HEK293 (cell line): ENCODE measurements around the gene EXOC3.
A peak's percentile ranks its signal among the peaks of the same experiment; 100 is the strongest.

Source experiments
- CTCF ChIA-PET: fragments of 350-600 bp; formaldehyde crosslinking; extraction: SDS; loops from one replicate; lab custom pipeline; 2021; ENCODE audit warnings: antibody characterized with exemption; lab: Yijun Ruan, JAX
- POLR2A ChIA-PET: fragments of 300-600 bp; formaldehyde crosslinking; extraction: SDS; loops from one replicate; lab custom pipeline; 2020; ENCODE audit warnings: antibody characterized with exemption, inconsistent platforms; lab: Yijun Ruan, JAX
- H3K27ac ChIP-seq: fragments of 200-500 bp; sonication (Bioruptor generic); 2 replicates; pipeline ENCODE4 v1.5.1; 2014; ENCODE audit warnings: low read depth, low read length, control low read depth, inconsistent platforms; ENCODE audit errors: extremely low read depth
- H3K36me3 ChIP-seq, 2 experiments: fragments of 200-500 bp in 1 of 2; sonication (Bioruptor generic) in 1 of 2; 1 replicate in 1 of 2; 2 replicates in 1 of 2; pipeline ENCODE4 v1.5.1; 2014 to 2017; ENCODE audit warnings: inconsistent platforms in 2 of 2, low read length in 2 of 2; ENCODE audit not compliant: control insufficient read depth in 2 of 2, insufficient read depth in 1 of 2
- H3K4me1 ChIP-seq: fragments of 200-500 bp; sonication (Bioruptor generic); 2 replicates; pipeline ENCODE4 v1.5.1; 2014; ENCODE audit warnings: mild to moderate bottlenecking, low read length, inconsistent platforms; ENCODE audit not compliant: control insufficient read depth, insufficient read depth
- H3K4me3 ChIP-seq: 2 replicates; pipeline ENCODE4 v1.5.1; 2011; ENCODE audit warnings: low read depth, mild to moderate bottlenecking, control low read depth, low read length, moderate library complexity
- H3K9me3 ChIP-seq: fragments of 200-500 bp; sonication (Bioruptor generic); 2 replicates; pipeline ENCODE4 v1.5.1; 2014; ENCODE audit warnings: low read depth, low read length, inconsistent platforms; ENCODE audit not compliant: control insufficient read depth, insufficient read depth
- GLIS2 ChIP-seq: fragments of 450-650 bp; formaldehyde crosslinking; IDR thresholded peaks from 2 replicates; pipeline ENCODE4 v1.5.1; 2016; ENCODE audit warnings: missing biosample characterization, missing genetic modification characterization
- HOXA7 ChIP-seq: sonication (generic); formaldehyde crosslinking; IDR thresholded peaks from 2 replicates; pipeline ENCODE4 v1.8.1; 2022; ENCODE audit warnings: missing genetic modification reagents, borderline replicate concordance
- REST ChIP-seq: fragments of 450-650 bp; formaldehyde crosslinking; IDR thresholded peaks from 2 replicates; pipeline ENCODE4 v1.5.1; 2016; ENCODE audit warnings: missing biosample characterization, missing genetic modification characterization
- YY2 ChIP-seq: fragments of 450-650 bp; formaldehyde crosslinking; IDR thresholded peaks from 2 replicates; pipeline ENCODE4 v1.5.1; 2016; ENCODE audit warnings: missing biosample characterization, missing genetic modification characterization
- ZBTB1 ChIP-seq: fragments of 450-650 bp; formaldehyde crosslinking; IDR thresholded peaks from 2 replicates; pipeline ENCODE4 v1.5.1; 2016; ENCODE audit warnings: missing biosample characterization, missing genetic modification characterization
- ZNF121 ChIP-seq: fragments of 450-650 bp; formaldehyde crosslinking; IDR thresholded peaks from 2 replicates; pipeline ENCODE4 v1.5.1; 2016; ENCODE audit warnings: missing biosample characterization, missing genetic modification characterization
- ZNF521 ChIP-seq: fragments of 450-650 bp; formaldehyde crosslinking; IDR thresholded peaks from 2 replicates; pipeline ENCODE4 v1.5.1; 2017; ENCODE audit warnings: missing biosample characterization, mild to moderate bottlenecking, missing genetic modification characterization
- ZNF530 ChIP-seq: fragments of 450-650 bp; formaldehyde crosslinking; IDR thresholded peaks from 2 replicates; pipeline ENCODE4 v1.5.1; 2016; ENCODE audit warnings: low read depth, missing biosample characterization, missing genetic modification characterization
- ZNF548 ChIP-seq: fragments of 450-650 bp; formaldehyde crosslinking; IDR thresholded peaks from 2 replicates; pipeline ENCODE4 v1.5.1; 2016; ENCODE audit warnings: missing biosample characterization, missing genetic modification characterization
- ZNF639 ChIP-seq: fragments of 450-650 bp; formaldehyde crosslinking; IDR thresholded peaks from 2 replicates; pipeline ENCODE4 v1.5.1; 2016; ENCODE audit warnings: missing biosample characterization, missing genetic modification characterization
- ZSCAN16 ChIP-seq: fragments of 450-650 bp; formaldehyde crosslinking; IDR thresholded peaks from 2 replicates; pipeline ENCODE4 v1.5.1; 2016; ENCODE audit warnings: missing biosample characterization, missing genetic modification characterization
- TF ChIP-seq, protein P1 (sequence below): fragments of 450-650 bp; formaldehyde crosslinking; IDR thresholded peaks from 2 replicates; pipeline ENCODE4 v1.5.1; 2017; ENCODE audit warnings: missing biosample characterization, missing genetic modification characterization
- TF ChIP-seq, protein P2 (sequence below): fragments of 450-650 bp; formaldehyde crosslinking; IDR thresholded peaks from 2 replicates; pipeline ENCODE4 v1.5.1; 2016; ENCODE audit warnings: missing biosample characterization, missing genetic modification characterization
- TF ChIP-seq, protein P3 (sequence below): fragments of 450-650 bp; formaldehyde crosslinking; IDR thresholded peaks from 2 replicates; pipeline ENCODE4 v1.5.1; 2017; ENCODE audit warnings: missing biosample characterization, missing genetic modification characterization

EXOC3 gene

DNA sequence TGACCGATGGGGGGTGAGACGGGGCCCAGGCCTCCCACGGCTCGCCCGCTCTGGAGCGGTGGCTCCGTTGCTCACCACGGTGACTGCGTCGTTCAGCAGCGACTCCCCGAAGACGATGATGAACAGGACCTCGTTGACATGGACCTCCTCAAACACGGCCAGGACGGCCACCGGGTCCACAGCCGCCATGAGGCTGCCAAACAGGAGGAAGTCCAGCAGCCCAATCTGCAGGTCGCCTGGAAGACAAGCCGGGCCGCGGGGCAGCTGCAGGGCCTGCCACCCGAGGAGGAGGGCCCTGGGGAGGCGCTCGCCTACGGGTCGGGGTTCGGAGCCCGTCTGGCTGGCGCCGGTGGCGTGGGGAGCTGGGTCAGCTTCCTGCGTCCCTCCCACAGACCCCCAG is 45.3 kb downstream of the EXOC3 start:
- POLR2A ChIA-PET = no interaction called here
- H3K27ac ChIP-seq = no peak overlapping the region
- TF ChIP-seq, protein P1, sequence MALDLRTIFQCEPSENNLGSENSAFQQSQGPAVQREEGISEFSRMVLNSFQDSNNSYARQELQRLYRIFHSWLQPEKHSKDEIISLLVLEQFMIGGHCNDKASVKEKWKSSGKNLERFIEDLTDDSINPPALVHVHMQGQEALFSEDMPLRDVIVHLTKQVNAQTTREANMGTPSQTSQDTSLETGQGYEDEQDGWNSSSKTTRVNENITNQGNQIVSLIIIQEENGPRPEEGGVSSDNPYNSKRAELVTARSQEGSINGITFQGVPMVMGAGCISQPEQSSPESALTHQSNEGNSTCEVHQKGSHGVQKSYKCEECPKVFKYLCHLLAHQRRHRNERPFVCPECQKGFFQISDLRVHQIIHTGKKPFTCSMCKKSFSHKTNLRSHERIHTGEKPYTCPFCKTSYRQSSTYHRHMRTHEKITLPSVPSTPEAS (tag by site-specific recombination) = no peak
- TF ChIP-seq ZSCAN16 (tag by site-specific recombination) = no peak
- TF ChIP-seq ZBTB1 = no peak
- TF ChIP-seq ZNF121 = no peak
- TF ChIP-seq, protein P2, sequence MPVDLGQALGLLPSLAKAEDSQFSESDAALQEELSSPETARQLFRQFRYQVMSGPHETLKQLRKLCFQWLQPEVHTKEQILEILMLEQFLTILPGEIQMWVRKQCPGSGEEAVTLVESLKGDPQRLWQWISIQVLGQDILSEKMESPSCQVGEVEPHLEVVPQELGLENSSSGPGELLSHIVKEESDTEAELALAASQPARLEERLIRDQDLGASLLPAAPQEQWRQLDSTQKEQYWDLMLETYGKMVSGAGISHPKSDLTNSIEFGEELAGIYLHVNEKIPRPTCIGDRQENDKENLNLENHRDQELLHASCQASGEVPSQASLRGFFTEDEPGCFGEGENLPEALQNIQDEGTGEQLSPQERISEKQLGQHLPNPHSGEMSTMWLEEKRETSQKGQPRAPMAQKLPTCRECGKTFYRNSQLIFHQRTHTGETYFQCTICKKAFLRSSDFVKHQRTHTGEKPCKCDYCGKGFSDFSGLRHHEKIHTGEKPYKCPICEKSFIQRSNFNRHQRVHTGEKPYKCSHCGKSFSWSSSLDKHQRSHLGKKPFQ (tag by site-specific recombination) = no peak
- no peak for TF ChIP-seq ZNF548 (tag by site-specific recombination)
- TF ChIP-seq, protein P3, sequence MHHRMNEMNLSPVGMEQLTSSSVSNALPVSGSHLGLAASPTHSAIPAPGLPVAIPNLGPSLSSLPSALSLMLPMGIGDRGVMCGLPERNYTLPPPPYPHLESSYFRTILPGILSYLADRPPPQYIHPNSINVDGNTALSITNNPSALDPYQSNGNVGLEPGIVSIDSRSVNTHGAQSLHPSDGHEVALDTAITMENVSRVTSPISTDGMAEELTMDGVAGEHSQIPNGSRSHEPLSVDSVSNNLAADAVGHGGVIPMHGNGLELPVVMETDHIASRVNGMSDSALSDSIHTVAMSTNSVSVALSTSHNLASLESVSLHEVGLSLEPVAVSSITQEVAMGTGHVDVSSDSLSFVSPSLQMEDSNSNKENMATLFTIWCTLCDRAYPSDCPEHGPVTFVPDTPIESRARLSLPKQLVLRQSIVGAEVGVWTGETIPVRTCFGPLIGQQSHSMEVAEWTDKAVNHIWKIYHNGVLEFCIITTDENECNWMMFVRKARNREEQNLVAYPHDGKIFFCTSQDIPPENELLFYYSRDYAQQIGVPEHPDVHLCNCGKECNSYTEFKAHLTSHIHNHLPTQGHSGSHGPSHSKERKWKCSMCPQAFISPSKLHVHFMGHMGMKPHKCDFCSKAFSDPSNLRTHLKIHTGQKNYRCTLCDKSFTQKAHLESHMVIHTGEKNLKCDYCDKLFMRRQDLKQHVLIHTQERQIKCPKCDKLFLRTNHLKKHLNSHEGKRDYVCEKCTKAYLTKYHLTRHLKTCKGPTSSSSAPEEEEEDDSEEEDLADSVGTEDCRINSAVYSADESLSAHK (tag by site-specific recombination) = no peak
- H3K36me3 ChIP-seq = no peaks in the 10 kb centered on the region
- no peaks in the 10 kb centered on the region for H3K9me3 ChIP-seq
- CTCF ChIA-PET = no interaction called here
- H3K4me1 ChIP-seq = no peaks in the 10 kb centered on the region
- H3K4me3 ChIP-seq = no peak overlapping the region

DNA sequence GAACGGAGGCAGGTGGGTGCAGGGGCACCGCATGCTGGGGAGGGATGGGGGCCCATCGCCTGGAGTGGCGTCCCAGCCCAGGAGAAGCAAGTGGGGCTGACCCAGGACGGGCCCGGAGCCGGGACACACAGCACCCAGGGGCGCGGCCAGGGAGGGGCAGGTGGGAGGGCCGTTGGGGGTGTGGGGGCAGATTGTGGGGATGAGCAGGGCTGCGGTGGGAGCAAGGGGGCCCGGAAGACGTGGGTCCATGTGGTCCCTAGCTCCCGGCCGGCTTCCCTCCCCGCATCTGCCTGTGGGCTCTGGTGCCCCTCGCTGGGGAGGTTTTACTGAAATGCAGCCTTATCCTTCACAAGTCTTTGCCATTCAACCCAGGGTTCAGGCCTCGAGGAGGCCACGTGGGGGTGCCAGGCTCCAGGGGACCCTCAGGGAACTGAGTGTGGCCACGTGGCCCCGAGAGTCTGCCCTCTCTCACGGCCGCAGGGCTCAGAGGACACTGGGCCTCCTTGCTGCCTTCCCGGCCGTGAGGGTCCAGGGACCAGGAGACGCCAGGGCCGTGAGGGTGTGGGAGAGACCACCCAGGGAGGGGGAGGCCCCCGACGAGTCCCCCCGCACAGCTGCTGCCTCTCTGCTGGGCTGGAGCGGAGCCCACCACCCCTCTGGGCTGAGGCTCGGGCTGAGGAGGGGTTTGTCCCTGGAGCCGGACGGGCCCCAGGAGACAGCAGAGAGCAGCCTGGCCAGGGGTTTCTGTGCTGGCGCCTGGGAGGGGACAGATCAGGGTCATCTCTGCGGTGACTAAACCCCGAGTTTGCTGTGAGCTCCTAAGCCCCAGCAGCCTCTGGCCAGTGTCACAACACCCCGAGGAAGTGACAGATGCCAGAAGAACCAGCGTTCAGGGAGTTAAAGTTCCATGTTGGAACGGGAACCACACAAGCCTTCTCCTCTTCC is 46.0 kb downstream of the EXOC3 start:
- POLR2A ChIA-PET = no interaction called here

More for the DNA sequence above, 46.0 kb downstream of the EXOC3 start:
- no peaks in the 10 kb centered on the region for H3K4me1 ChIP-seq
- CTCF ChIA-PET = no interaction called here
- H3K4me3 ChIP-seq = no peak overlapping the region
- no peaks in the 10 kb centered on the region for H3K9me3 ChIP-seq
- no peaks in the 10 kb centered on the region for H3K36me3 ChIP-seq
- no peak overlapping the region for H3K27ac ChIP-seq
- TF ChIP-seq HOXA7 (CRISPR knock-in tag) = no peak
- TF ChIP-seq GLIS2 (tag by site-specific recombination) = peak; percentile 30; the same call in 1 of the 2 replicates
- no peak for TF ChIP-seq REST
- no peak for TF ChIP-seq ZNF530 (tag by site-specific recombination)
- no peak for TF ChIP-seq ZNF639 (tag by site-specific recombination)
- TF ChIP-seq ZNF521 = no peak
- no peak for TF ChIP-seq YY2 (tag by site-specific recombination)
